ENCODE measurements around the gene LRRC42.

LRRC42 gene

GRCh38 chr1:54004481-54005049, 58.4 kb downstream of the LRRC42 start:
- ChIA-PET POLR2A (no interaction called here), CTCF (no interaction called here)
- no peak for TF ChIP-seq CTCF (IDR thresholded peaks at IDR 0.05; ENCODE audit: insufficient read depth, low read length, missing control alignments)
- DNase-seq (ENCODE audit: low read depth, low spot score) = no peak
- H3K4me3 ChIP-seq (ENCODE audit: low read depth, low read length) = no peak overlapping the region

- no peak for TF ChIP-seq CTCF (IDR thresholded peaks at IDR 0.05; ENCODE audit: insufficient read depth, low read length, missing control alignments)
- POLR2A ChIA-PET = interaction anchor here (1.4 kb wide), 1 partner anchor 14 kb away, joined by 3 read pairs; no protein-coding TSS in a partner anchor
- no peak for DNase-seq (ENCODE audit: low read depth, low spot score)
- no peak overlapping the region for H3K4me3 ChIP-seq (ENCODE audit: low read depth, low read length)
- CTCF ChIA-PET = no interaction called here
These were observed 60.4 kb downstream of the LRRC42 start for GRCh38 chr1:54006508-54006907.

GRCh38 chr1:54007613-54008012, 61.5 kb downstream of the LRRC42 start:
- DNase-seq (ENCODE audit: low read depth, low spot score) = no peak
- POLR2A ChIA-PET = no interaction called here
- CTCF ChIA-PET = no interaction called here
- H3K4me3 ChIP-seq (ENCODE audit: low read depth, low read length) = no peak overlapping the region
- no peak for TF ChIP-seq CTCF (IDR thresholded peaks at IDR 0.05; ENCODE audit: insufficient read depth, low read length, missing control alignments)

DNA sequence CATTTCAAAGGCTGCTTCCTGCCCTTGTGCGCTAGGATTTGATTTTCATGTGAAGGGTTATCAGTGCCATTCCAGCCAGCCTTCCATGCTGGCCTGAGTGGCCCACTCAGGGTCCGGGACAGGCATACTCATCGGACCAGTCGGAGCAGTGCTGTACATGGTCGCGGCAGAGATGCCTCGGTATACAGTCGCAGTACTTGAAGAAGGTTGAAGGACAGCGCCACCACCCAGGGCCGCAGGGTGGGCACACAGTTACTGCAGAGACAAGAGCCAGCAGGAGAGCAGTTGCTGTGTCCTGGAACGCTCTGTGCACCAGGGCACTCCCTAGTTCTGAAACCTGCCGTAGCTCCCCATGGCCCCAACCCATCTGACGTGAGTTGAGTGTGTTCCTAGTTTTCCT, 62.7 kb downstream of the LRRC42 start:
- POLR2A ChIA-PET = no interaction called here
- no peak for TF ChIP-seq CTCF (IDR thresholded peaks at IDR 0.05; ENCODE audit: insufficient read depth, low read length, missing control alignments)
- CTCF ChIA-PET = no interaction called here
- no peak for DNase-seq (ENCODE audit: low read depth, low spot score)
- H3K4me3 ChIP-seq (ENCODE audit: low read depth, low read length) = no peak overlapping the region

DNA sequence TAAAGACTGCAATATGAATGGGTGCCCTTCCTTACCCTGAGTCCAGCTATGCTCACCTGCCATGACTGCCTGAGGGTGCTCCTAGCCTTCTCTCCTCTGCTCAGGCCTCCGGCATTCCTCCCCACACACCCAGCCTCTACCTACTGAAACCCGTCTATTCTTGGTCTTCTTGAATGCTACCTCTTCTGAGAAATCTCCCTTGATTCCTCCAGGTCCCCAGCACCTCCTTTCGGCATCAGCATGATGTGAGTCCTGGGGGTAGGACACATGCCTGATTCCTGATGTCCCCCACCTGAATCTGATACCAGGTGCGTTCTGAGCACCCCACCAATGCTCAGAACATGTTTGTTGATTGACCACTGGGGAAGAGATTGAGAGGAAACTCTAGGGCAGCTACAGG, 63.3 kb downstream of the LRRC42 start:
- CTCF ChIA-PET = no interaction called here
- H3K4me3 ChIP-seq (ENCODE audit: low read depth, low read length) = no peak overlapping the region
- POLR2A ChIA-PET = no interaction called here
- TF ChIP-seq CTCF (IDR thresholded peaks at IDR 0.05; ENCODE audit: insufficient read depth, low read length, missing control alignments) = no peak
- DNase-seq (ENCODE audit: low read depth, low spot score) = no peak

DNA sequence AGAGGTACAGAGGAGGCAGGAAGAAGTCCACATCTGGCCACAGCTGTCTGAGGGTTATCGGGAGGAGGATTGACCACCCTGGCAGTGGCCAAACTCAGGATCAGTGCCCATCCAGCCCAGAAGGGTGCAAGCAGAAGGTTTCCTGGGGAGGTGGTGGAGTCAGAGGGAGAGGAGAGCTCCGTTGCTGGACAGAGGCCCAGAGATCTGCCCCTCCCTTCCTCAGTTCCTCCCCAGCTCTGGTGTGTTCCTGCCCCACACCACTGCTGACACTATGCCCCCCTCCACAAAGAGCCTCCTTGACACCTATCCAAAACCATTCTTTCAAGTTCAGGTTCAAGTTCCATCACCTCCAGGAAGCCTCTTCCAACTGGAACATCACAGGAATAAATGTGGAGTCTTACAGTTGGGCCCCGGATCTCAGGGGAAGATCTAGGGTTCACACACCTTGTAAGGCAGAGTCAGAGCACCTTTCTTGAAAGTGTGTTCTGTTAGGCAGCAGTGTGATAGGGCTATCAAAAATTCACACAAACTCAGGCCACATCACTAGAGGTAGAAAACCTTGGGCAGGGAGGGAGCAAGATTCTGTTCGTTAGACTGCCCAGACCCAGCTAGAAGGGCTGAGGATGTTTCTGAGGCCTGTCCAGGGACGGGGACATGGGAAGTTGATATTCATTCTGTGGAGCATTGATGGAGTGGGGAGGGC, 64.4 kb downstream of the LRRC42 start:
- POLR2A ChIA-PET = no interaction called here
- CTCF ChIA-PET = no interaction called here
- no peak for DNase-seq (ENCODE audit: low read depth, low spot score)
- no peak for TF ChIP-seq CTCF (IDR thresholded peaks at IDR 0.05; ENCODE audit: insufficient read depth, low read length, missing control alignments)
- no peak overlapping the region for H3K4me3 ChIP-seq (ENCODE audit: low read depth, low read length)
